Activated B cell treated with CpG ODN at 0.5 μM for 24 hours (primary cell): ENCODE data around the gene HEY2. TPM values are rescaled to one million over a fixed set of nuclear protein-coding genes. Genes with fewer than 3 reads are reported as not detected.

Source experiments
- ATAC-seq: fragments of 200-7000 bp; cut with Tn5 transposase; one replicate; pipeline ENCODE4 v1.10.0; 2021; ENCODE audit warnings: low read depth, mild to moderate bottlenecking, moderate library complexity
- CTCF ChIA-PET: fragments of 350-600 bp; sonication (Branson Sonifier 250); formaldehyde crosslinking; loops from one replicate; lab custom pipeline; 2021; ENCODE audit warnings: antibody characterized with exemption; lab: Charles Lee
- POLR2A ChIA-PET: fragments of 350-600 bp; sonication (Branson Sonifier 250); formaldehyde crosslinking; loops from one replicate; lab custom pipeline; 2021; ENCODE audit warnings: antibody characterized with exemption; lab: Charles Lee
- DNase-seq: peaks from one replicate; pipeline ENCODE4 v3.0.0; 2022
- H3K27ac Mint-ChIP-seq: one replicate; pipeline ENCODE4 v1.8.0; 2020; ENCODE audit warnings: mixed read lengths
- H3K27me3 Mint-ChIP-seq: one replicate; pipeline ENCODE4 v1.8.0; 2021; ENCODE audit warnings: mixed read lengths
- H3K36me3 Mint-ChIP-seq: one replicate; pipeline ENCODE4 v1.8.0; 2021; ENCODE audit warnings: low read depth, mixed read lengths
- H3K4me1 Mint-ChIP-seq: one replicate; pipeline ENCODE4 v1.8.0; 2021; ENCODE audit warnings: mixed read lengths
- H3K4me3 Mint-ChIP-seq: one replicate; pipeline ENCODE4 v1.8.0; 2020; ENCODE audit warnings: mild to moderate bottlenecking, mixed read lengths
- H3K9me3 Mint-ChIP-seq: one replicate; pipeline ENCODE4 v1.8.0; 2020; ENCODE audit warnings: mixed read lengths
- intact Hi-C: fragments of 100-400 bp; cut with micrococcal nuclease; formaldehyde crosslinking; loops from one replicate; pipeline ENCODE4 v1.15.1; 2024
- total RNA-seq: library from RNA; stranded (reverse); gene quantifications from 2 replicates; pipeline ENCODE4 v1.2.3, GENCODE V29; 2022
- TF ChIP-seq, protein P1 (sequence below): fragments of 200-600 bp; IDR thresholded peaks from one replicate; pipeline ENCODE4 v1.8.0; 2022; ENCODE audit warnings: antibody characterized with exemption, mild to moderate bottlenecking

The HEY2 gene
- total RNA-seq, 1 donor from 2014 or later: not detected

DNA sequence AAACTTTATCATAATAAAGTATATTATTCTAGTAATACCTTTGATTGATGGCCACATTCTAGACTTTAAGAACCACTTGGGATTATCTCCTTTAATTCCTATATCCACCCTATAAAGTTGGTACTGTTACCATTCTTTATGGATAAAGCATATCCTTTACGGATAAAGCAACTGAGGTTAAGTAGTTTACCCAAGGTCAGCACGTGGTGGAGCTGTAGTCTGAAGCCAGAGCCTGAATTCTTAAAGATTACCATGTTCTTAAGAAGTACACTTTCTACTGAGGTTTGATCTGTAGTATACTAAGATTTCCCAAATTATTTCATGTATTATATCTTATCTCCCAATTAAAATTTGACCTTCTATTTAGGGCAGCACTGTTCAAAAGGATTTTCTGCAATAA, 38.4 kb downstream of the HEY2 start:
- POLR2A ChIA-PET: interaction anchor here (0.9 kb wide), 1 partner anchor 169 kb away, joined by 3 read pairs; the partner anchor contains the start of gene HINT3

DNA sequence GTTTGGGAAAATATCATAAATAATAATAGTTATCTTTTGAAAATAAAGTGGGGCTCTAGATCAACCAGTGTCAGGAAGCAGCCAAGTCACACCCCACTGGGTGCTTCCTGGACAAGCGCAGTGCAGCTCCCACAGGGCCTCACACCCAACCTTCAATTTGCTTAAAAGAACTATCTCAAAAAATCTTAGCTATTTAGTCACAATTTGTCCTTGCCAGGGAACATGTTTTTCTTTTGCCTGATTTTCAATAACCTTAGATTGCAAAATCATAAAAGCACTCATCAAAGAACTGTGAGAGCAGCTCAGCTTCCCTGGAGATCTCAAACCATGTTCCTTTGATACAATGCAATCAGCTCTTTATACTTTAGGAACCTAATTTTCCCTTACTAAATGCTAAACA, 39.7 kb downstream of the HEY2 start:
- Mint-ChIP-seq H3K36me3 (peaks cover 23% of the 10 kb centered on the region), H3K27ac (peak overlapping the region; percentile 95), H3K4me3 (peak overlapping the region; percentile 86), H3K27me3 (no peaks in the 10 kb centered on the region), H3K9me3 (no peaks in the 10 kb centered on the region), H3K4me1 (peaks cover 48% of the 10 kb centered on the region)
- POLR2A ChIA-PET: interaction anchor here (0.8 to 3.8 kb wide), 7 partner anchors 9 to 488 kb away, joined by 3 to 145 read pairs (median 23); partner anchors contain the start of genes HDDC2, HINT3 and TRMT11
- ATAC-seq (no peak), DNase-seq (no peak)
- TF ChIP-seq, protein P1, sequence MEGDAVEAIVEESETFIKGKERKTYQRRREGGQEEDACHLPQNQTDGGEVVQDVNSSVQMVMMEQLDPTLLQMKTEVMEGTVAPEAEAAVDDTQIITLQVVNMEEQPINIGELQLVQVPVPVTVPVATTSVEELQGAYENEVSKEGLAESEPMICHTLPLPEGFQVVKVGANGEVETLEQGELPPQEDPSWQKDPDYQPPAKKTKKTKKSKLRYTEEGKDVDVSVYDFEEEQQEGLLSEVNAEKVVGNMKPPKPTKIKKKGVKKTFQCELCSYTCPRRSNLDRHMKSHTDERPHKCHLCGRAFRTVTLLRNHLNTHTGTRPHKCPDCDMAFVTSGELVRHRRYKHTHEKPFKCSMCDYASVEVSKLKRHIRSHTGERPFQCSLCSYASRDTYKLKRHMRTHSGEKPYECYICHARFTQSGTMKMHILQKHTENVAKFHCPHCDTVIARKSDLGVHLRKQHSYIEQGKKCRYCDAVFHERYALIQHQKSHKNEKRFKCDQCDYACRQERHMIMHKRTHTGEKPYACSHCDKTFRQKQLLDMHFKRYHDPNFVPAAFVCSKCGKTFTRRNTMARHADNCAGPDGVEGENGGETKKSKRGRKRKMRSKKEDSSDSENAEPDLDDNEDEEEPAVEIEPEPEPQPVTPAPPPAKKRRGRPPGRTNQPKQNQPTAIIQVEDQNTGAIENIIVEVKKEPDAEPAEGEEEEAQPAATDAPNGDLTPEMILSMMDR: no peak
- CTCF ChIA-PET: interaction anchor here (1.0 to 5.4 kb wide), 10 partner anchors 8 to 475 kb away, joined by 3 to 57 read pairs (median 10); partner anchors contain the start of gene HINT3
- intact Hi-C loops: loop anchor here (1.0 kb wide), 1 partner anchor 185 kb away; no protein-coding TSS in a partner anchor

More for the DNA sequence above, 38.4 kb downstream of the HEY2 start:
- peaks cover 23% of the 10 kb centered on the region for H3K36me3 Mint-ChIP-seq
- intact Hi-C loops: no loop called here
- CTCF ChIA-PET: interaction anchor here (0.8 to 5.4 kb wide), 5 partner anchors 98 to 187 kb away, joined by 3 to 57 read pairs (median 3); partner anchors contain the start of gene HINT3
- no peak for DNase-seq
- no peak for ATAC-seq
- H3K4me3 Mint-ChIP-seq: no peak overlapping the region
- H3K4me1 Mint-ChIP-seq: peaks cover 37% of the 10 kb centered on the region
- H3K27ac Mint-ChIP-seq: no peak overlapping the region
- H3K9me3 Mint-ChIP-seq: no peaks in the 10 kb centered on the region
- TF ChIP-seq, protein P1: no peak
- H3K27me3 Mint-ChIP-seq: no peaks in the 10 kb centered on the region

DNA sequence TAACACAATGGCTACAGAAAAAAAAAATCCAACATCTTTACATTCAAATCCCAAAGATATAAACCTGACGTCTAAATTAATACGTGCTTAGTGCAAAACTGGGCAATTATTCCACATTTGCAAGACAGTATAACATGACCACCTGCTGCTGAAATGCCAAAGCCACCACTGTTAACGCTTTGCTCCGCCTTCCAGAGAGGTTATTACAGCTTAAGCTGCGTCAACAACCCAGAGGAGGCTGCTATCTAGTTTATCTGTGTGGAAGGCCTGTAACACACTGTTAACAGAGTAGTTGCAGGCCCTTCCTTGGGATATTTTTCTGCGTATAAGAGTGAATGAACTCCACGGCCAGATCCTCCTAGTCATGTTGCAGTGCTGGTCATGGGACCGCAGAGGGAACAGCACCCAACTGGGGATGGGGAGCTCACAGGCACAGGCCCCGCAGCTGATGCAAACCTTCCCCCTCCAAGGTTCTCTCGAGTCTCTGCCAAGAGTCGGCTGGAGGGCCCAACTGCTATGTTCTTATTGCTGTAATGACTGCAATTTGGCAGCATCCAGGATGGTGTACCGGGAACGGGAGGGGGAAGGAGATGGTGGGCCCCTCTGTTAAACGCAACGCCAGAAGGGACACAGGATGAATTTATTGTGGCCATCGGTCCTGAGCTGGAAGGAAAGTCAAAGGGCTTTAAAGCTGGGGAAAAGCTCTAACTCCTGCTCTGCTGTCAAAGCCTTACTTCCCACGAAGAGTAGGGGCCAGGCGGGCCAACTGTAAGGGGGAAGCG, 40.3 kb downstream of the HEY2 start:
- H3K36me3 Mint-ChIP-seq: peaks cover 23% of the 10 kb centered on the region
- peak; percentile 32 for DNase-seq
- H3K27ac Mint-ChIP-seq: peak overlapping the region; percentile 95
- peaks cover 48% of the 10 kb centered on the region for H3K4me1 Mint-ChIP-seq
- CTCF ChIA-PET: interaction anchor here (0.6 to 5.4 kb wide), 14 partner anchors 8 to 476 kb away, joined by 3 to 57 read pairs (median 7); partner anchors contain the start of gene HINT3
- no peak for ATAC-seq
- no peaks in the 10 kb centered on the region for H3K27me3 Mint-ChIP-seq
- peak overlapping the region; percentile 86 for H3K4me3 Mint-ChIP-seq
- no peaks in the 10 kb centered on the region for H3K9me3 Mint-ChIP-seq
- intact Hi-C loops: loop anchor here (1.0 to 2.0 kb wide), 6 partner anchors 8 to 185 kb away; partner anchors contain the start of gene HINT3
- POLR2A ChIA-PET: interaction anchor here (0.8 to 3.8 kb wide), 15 partner anchors 9 to 1477 kb away, joined by 3 to 145 read pairs (median 10); partner anchors contain the start of genes HDDC2, HINT3, RNF146 and TRMT11
- TF ChIP-seq, protein P1: no peak

DNA sequence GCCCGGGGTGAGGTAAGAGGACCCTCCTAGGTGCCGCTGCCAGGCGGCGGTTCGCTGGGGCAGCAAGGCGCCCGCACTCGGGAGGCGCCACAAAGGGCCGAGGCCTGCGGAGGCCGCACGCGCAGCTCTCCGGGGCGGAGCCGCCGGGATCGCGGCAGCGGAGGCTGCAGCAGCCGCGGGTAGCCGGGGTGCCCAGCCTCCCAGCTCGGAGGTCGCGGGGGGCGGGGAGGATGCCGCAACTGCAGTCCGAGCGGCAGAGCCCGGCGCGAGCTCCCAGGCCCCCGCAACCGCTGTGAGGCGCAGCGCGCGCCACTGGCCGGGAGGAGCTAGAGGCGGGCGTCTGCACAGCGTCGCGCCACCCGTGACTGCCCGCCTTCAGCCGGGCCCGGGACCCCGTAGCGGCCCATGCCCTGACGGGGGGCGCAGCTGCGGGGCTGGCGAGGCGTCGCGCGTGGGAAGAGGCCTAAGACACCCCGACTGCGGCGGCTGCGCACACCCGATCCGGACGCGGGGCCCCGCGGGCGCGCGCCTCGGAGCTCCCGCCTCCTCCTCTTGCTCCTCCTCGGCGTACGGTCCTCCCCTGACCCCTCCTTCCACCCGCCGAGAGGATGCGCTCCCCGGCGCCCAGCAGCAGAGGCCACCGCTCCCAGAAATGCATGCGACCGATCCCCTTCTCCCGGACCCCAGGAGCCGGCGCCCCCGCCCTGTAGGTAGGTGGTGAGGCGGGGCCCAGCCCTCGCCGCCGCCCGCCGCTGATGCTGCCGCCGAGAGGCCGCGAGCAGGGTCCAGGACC, 41.1 kb downstream of the HEY2 start, which contains the start of gene NCOA7:
Gene NCOA7, plus strand, starts transcription at position 603 of the 793 bp plus-strand sequence. CDS start 24,395 bp downstream, outside the sequence.
- no peaks in the 10 kb centered on the region for H3K27me3 Mint-ChIP-seq
- peaks cover 22% of the 10 kb centered on the region for H3K36me3 Mint-ChIP-seq
- H3K4me3 Mint-ChIP-seq: peak within 1 kb of the TSS; percentile 89
- intact Hi-C loops: loop anchor here (1.0 to 2.0 kb wide), 5 partner anchors 8 to 166 kb away; partner anchors contain the start of gene HINT3
- peak; percentile 79 for ATAC-seq
- peaks cover 50% of the 10 kb centered on the region for H3K4me1 Mint-ChIP-seq
- DNase-seq: peak; percentile 74
- CTCF ChIA-PET: interaction anchor here (0.6 to 5.4 kb wide), 20 partner anchors 8 to 184 kb away, joined by 3 to 57 read pairs (median 4); partner anchors contain the start of gene HINT3
- no peaks in the 10 kb centered on the region for H3K9me3 Mint-ChIP-seq
- POLR2A ChIA-PET: interaction anchor here (1.0 to 3.8 kb wide), 18 partner anchors 9 to 1476 kb away, joined by 3 to 145 read pairs (median 7); partner anchors contain the start of genes HDDC2, HINT3, RNF146 and TRMT11
- TF ChIP-seq, protein P1: no peak
- H3K27ac Mint-ChIP-seq: peak within 1 kb of the TSS; percentile 95
